HAP-1 (cell line): ENCODE results near the gene ARRDC5.
"Not testable (repeated sequence)": the region's sequence is repeated elsewhere in the genome, so short reads cannot be mapped to it uniquely, and the experiment has no call there.

Experiments used
- DNase-seq, 2 experiments: peaks; one replicate each; pipeline ENCODE4 v3.0.0-alpha.2; 2016 to 2020; ENCODE audit warnings: low spot score in 2 of 2
- H3K27me3 ChIP-seq: fragments of 250-450 bp; sonication (Bioruptor Pico); 2 replicates; pipeline ENCODE4 v1.5.1; 2020; ENCODE audit warnings: low read depth, mild to moderate bottlenecking, moderate library complexity
- H3K36me3 ChIP-seq: fragments of 250-450 bp; sonication (Bioruptor Pico); replicated peaks from 2 replicates; pipeline ENCODE4 v1.5.1; 2020; ENCODE audit warnings: mild to moderate bottlenecking
- H3K4me1 ChIP-seq: fragments of 250-450 bp; sonication (Bioruptor Pico); 2 replicates; pipeline ENCODE4 v1.5.1; 2020; ENCODE audit warnings: mild to moderate bottlenecking
- H3K4me3 ChIP-seq: fragments of 250-450 bp; sonication (Bioruptor Pico); 2 replicates; pipeline ENCODE4 v1.5.1; 2020; ENCODE audit warnings: mild to moderate bottlenecking, moderate library complexity
- H3K9me3 ChIP-seq: fragments of 250-450 bp; sonication (Bioruptor Pico); 2 replicates; pipeline ENCODE4 v1.5.1; 2020; ENCODE audit warnings: mild to moderate bottlenecking, moderate library complexity
- in situ Hi-C: fragments of 300-500 bp; cut with MboI; formaldehyde crosslinking; loops from 3 replicates; pipeline ENCODE4 v1.14.3; 2020; ENCODE audit warnings: low sequenced_read_pairs, inconsistent platforms, mixed read lengths

The ARRDC5 gene

DNA sequence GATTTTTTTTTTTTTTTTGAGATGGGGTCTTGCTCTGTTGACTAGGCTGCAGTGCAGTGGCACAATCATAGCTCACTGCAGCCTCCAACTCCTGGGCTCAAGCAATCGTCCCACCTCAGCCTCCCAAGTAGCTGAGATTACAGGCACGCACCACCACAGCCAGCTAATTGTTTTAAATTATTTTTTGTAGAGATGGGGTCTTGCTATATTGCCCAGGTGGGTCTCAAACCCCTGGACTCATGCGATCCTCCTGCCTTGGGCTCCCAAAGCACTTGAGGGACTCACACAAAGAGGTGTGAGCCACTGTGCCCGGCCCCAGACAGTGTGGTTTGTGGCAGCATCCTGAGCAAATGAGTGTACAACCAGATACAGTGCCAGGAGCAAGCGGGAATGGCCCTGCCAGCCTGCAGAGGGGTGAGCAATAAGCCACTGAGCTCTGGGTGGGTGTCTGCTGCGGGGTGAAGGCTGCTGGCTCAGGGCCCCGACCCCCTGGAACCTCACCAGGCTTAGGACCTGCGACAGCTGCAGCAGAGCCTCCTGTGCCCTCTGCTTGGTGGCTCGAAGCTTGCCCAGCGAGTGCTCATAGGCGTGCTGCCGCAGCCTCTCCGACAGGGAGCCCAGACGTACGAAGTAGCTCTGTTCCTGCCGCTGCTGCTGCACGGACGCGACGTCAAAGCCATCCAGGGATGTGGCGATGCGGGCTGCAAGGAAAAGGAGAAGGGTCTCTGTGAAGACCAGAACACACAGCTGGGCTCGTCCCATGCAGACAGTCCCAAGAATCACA lies 55.3 kb downstream of the ARRDC5 start:
- H3K36me3 ChIP-seq = peaks cover 49% of the 10 kb centered on the region
- no peak overlapping the region for H3K4me3 ChIP-seq
- H3K4me1 ChIP-seq = no peaks in the 10 kb centered on the region
- H3K9me3 ChIP-seq = no peaks in the 10 kb centered on the region
- in situ Hi-C loops = no loop called here
- no peaks in the 10 kb centered on the region for H3K27me3 ChIP-seq
- no peak for DNase-seq

DNA sequence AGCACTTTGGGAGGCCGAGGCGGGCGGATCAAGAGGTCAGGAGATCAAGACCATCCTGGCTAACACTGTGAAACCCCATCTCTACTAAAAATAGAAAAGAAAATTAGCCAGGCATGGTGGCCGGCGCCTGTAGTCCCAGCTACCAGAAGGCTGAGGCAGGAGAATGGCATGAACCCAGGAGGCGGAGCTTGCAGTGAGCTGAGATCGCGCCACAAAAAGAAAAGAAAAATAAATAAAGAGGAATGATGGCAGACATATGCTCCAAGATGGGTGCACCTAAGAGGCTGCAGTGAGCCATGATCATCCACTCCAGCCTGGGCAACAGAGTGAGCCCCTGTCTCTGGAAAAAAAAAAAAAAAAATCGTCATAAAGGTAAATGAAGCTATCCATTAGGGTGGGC lies 56.7 kb downstream of the ARRDC5 start:
- H3K36me3 ChIP-seq = peaks cover 43% of the 10 kb centered on the region
- H3K27me3 ChIP-seq, in situ Hi-C loops, H3K9me3 ChIP-seq, H3K4me3 ChIP-seq, H3K4me1 ChIP-seq, DNase-seq: not testable (repeated sequence)

DNA sequence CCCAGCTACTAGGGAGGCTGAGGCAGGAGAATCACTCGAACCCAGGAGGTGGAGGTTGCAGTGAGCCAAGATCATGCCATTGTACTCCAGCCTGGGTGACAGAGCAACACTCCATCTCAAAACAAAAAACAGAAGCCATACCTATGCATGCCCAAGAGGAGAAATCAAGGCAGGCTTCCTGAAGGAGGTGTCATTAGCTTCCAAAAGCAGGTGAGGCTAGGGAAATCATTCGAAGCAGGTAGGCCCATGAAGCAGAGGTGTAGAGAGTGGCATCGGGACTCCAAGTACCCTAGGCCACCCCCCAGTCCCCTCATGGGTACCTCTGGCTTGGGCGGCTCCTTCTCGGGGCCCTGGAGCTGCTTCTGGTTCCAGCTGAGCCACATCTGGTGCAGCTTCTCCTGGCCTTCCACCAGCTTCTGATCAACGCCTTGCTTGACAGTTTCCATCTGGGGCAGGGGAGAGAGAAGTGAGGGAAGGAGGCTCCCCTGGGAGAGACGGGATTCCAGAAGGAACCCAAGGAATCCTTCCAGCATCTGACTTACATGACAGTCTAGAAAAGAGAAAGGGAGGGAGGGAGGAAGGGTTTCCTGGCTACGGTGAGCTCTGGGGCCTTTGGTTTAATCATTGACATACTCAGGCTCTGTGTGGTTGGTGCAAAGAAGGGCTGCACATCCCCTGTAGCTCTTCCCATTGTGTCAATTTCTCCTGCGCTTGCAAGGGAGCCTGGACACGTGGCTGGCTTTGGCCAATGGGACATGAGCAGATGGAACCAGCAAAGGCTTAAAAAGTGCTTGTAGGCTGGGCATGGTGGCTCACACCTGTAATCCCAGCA lies 58.1 kb downstream of the ARRDC5 start:
- Histone ChIP-seq H3K36me3 (peaks cover 41% of the 10 kb centered on the region), H3K4me3 (no peak overlapping the region), H3K9me3 (no peaks in the 10 kb centered on the region), H3K27me3 (no peaks in the 10 kb centered on the region), H3K4me1 (no peaks in the 10 kb centered on the region)
- in situ Hi-C loops = no loop called here
- no peak for DNase-seq

DNA sequence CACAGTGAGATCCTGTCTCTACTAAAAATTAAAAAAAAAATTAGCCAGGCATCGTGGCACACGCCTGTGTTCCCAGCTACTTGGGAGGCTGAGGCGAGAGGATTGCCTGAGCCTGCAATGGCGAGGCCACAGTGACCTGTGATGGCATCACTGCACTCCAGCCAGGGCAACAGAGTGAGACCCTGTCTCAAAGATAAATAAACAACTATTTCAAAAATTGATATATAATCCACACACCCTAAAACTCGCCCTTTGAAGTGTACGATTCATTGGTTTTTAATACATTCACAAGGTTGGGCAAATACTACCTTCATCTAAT lies 59.1 kb downstream of the ARRDC5 start:
- H3K4me1 ChIP-seq = no peaks in the 10 kb centered on the region
- no peaks in the 10 kb centered on the region for H3K27me3 ChIP-seq
- no peak overlapping the region for H3K4me3 ChIP-seq
- no peak for DNase-seq
- H3K9me3 ChIP-seq = no peaks in the 10 kb centered on the region
- in situ Hi-C loops = no loop called here
- peaks cover 45% of the 10 kb centered on the region for H3K36me3 ChIP-seq
